ENCODE data around the gene CHCHD6. TPM values are rescaled to one million over a fixed set of nuclear protein-coding genes. Genes with fewer than 3 reads are reported as not detected.

Gene CHCHD6
- total and polyA plus RNA-seq, 12 donors = 10.6 to 22.5 (median 17.6) TPM

DNA sequence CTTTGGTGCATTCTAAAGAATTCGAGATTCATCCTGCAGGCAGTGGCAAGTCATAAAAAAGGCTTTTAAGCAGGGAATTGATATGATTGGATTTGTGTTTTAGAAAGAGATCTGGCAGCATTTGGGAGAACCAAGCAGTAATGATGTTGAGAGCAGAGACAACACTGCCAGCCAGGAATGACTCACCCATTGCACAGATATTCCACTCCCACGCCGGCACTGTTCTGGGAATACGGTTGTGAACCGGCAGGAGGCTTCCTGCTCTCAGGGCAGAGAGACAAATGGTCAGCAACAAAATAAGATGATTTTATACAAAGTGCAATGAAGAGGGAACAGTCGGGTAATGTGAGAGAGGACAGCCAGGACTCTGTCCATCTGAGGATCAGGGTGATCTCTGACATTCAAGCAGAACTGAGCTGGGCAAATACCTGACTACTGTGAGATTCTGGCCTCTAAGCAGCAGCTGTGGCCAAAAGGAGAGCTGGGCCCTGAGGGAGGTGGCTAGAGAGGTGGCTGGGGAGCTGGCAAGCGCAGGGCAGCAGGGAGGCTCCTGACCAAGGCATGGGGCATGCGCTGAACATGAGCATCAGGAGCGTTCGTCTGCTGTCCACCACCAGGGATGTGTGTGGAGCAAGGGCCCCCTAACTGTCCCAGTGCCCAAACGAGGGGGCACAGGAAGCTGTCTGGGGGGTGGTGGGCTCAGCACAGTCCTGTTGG is 222.8 kb downstream of the CHCHD6 start:
- Histone ChIP-seq H3K27me3 (no peaks in the 10 kb centered on the region), H3K4me1 (replicated peaks in 1 of 2) (peaks cover 0 to 33% of the 10 kb centered on the region in 2 donors), H3K4me3 (no peak overlapping the region), H3K36me3 (replicated peaks in 1 of 2) (no peaks in the 10 kb centered on the region), H3K9me3 (replicated peaks in 1 of 3) (no peaks in the 10 kb centered on the region), H3K27ac (peak overlapping the region in 2 of 5 donors; percentile 60 to 65)
- peak in 6 of 7 donors; percentile 50 to 88 (median 76) for DNase-seq
- TF ChIP-seq, protein P1, sequence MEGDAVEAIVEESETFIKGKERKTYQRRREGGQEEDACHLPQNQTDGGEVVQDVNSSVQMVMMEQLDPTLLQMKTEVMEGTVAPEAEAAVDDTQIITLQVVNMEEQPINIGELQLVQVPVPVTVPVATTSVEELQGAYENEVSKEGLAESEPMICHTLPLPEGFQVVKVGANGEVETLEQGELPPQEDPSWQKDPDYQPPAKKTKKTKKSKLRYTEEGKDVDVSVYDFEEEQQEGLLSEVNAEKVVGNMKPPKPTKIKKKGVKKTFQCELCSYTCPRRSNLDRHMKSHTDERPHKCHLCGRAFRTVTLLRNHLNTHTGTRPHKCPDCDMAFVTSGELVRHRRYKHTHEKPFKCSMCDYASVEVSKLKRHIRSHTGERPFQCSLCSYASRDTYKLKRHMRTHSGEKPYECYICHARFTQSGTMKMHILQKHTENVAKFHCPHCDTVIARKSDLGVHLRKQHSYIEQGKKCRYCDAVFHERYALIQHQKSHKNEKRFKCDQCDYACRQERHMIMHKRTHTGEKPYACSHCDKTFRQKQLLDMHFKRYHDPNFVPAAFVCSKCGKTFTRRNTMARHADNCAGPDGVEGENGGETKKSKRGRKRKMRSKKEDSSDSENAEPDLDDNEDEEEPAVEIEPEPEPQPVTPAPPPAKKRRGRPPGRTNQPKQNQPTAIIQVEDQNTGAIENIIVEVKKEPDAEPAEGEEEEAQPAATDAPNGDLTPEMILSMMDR (IDR thresholded peaks at IDR 0.05) = peak in 1 of 6 experiments; percentile 37
- no peak for TF ChIP-seq POLR2A (IDR thresholded peaks at IDR 0.05)
- WGBS, 4 donors = 58 to 67% (median 63%) methylated on average over 6 to 11 of the region's 11 CpGs
- intact Hi-C loops (cut with DNase I) = no loop called here

DNA sequence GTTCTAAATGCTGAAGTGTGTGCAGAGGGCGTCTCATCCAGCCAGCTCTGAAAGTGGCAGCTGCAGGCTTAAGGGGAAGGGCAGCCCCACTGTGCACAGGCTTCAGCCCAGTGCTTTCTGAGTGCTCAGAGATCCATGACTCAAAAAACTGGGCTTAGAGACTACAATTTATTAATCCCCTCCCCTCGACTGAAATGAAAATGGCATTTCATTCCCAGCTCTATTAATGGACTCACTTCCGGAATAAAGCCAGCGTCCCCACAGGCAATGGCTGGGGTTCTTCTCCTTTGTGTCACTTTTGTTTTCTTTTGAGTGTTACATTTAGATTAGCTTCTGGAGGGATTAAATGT is 223.3 kb downstream of the CHCHD6 start:
- no peaks in the 10 kb centered on the region for H3K27me3 ChIP-seq
- peaks cover 0 to 33% of the 10 kb centered on the region in 2 donors for H3K4me1 ChIP-seq (replicated peaks in 1 of 2)
- no peaks in the 10 kb centered on the region for H3K36me3 ChIP-seq (replicated peaks in 1 of 2)
- peak overlapping the region in 2 of 5 donors; percentile 60 to 65 for H3K27ac ChIP-seq
- intact Hi-C loops (cut with DNase I) = no loop called here
- no peak overlapping the region for H3K4me3 ChIP-seq
- H3K9me3 ChIP-seq (replicated peaks in 1 of 3) = no peaks in the 10 kb centered on the region
- TF ChIP-seq, protein P1 (IDR thresholded peaks at IDR 0.05) = no peak
- TF ChIP-seq POLR2A (IDR thresholded peaks at IDR 0.05) = no peak
- DNase-seq = no peak
- WGBS, 4 donors = 67 to 82% (median 76%) methylated on average over 3 to 4 of the region's 4 CpGs

- intact Hi-C loops (cut with DNase I) = no loop called here
- DNase-seq = no peak
- Histone ChIP-seq H3K27ac (peak overlapping the region in 1 of 5 donors; percentile 65), H3K27me3 (no peaks in the 10 kb centered on the region), H3K9me3 (replicated peaks in 1 of 3) (no peaks in the 10 kb centered on the region), H3K4me1 (replicated peaks in 1 of 2) (peaks cover 0 to 33% of the 10 kb centered on the region in 2 donors), H3K4me3 (no peak overlapping the region), H3K36me3 (replicated peaks in 1 of 2) (no peaks in the 10 kb centered on the region)
- 90 to 94% (median 91%) methylated on average over 4 to 6 of the region's 6 CpGs for WGBS, 4 donors
- TF ChIP-seq, protein P1 (IDR thresholded peaks at IDR 0.05) = no peak
- TF ChIP-seq POLR2A (IDR thresholded peaks at IDR 0.05) = no peak
These were observed 223.8 kb downstream of the CHCHD6 start for GRCh38 chr3:126927846-126928245.

DNA sequence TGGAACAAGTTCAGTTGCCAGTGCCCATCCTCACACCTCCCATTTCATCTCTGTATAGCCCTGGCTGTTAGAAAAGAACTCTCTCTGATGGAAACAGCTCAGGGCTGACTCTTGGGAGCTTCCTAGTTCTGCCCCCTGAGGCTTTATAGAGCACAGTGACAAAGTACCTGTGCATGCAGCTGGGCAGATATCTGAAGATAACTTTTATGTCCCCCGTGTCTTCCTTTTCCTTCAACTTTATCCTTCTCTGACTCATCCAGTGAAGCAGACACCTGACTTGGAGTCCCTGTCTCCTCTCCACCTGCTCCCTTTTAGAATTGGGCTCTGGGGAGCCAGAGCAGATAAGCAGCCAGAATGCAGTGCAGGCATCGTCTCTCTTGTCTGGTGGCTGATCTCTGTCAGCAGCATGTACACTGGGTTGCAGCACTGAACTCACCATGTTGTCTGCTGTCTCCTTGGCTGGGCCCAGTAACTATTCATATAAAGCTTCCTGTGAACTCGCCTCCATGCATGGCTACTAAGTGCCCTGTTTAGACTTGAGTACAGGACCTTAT is 225.0 kb downstream of the CHCHD6 start:
- Histone ChIP-seq H3K4me3 (no peak overlapping the region), H3K27ac (no peak overlapping the region), H3K9me3 (replicated peaks in 1 of 3) (no peaks in the 10 kb centered on the region), H3K36me3 (replicated peaks in 1 of 2) (no peaks in the 10 kb centered on the region), H3K4me1 (replicated peaks in 1 of 2) (peaks cover 0 to 33% of the 10 kb centered on the region in 2 donors), H3K27me3 (no peaks in the 10 kb centered on the region)
- WGBS, 4 donors = 79 to 93% (median 89%) methylated on average over 3 of the region's 3 CpGs
- no peak for TF ChIP-seq POLR2A (IDR thresholded peaks at IDR 0.05)
- TF ChIP-seq, protein P1 (IDR thresholded peaks at IDR 0.05) = no peak
- no peak for DNase-seq
- intact Hi-C loops (cut with DNase I) = no loop called here

Data from adrenal gland (tissue), 12 donors.